Hepatocyte (in vitro differentiated cells): ENCODE data around the gene CALY. TPM values are rescaled to one million over a fixed set of nuclear protein-coding genes. Genes with fewer than 3 reads are reported as not detected.

ENCODE experiments used
- DNase-seq: peaks from one replicate; pipeline ENCODE4 v3.0.0-alpha.2; 2016; ENCODE audit warnings: low spot score
- H2AFZ ChIP-seq: fragments of 200-600 bp; sonication (generic); 2 replicates; pipeline ENCODE4 v1.6.0; 2016; ENCODE audit warnings: antibody characterized with exemption, mild to moderate bottlenecking
- H3K27ac ChIP-seq: fragments of 200-600 bp; sonication (generic); 2 replicates; pipeline ENCODE4 v1.5.1; 2016; ENCODE audit warnings: mild to moderate bottlenecking
- H3K27me3 ChIP-seq: fragments of 200-600 bp; sonication (generic); 2 replicates; pipeline ENCODE4 v1.6.1; 2016
- H3K36me3 ChIP-seq: fragments of 200-600 bp; sonication (generic); replicated peaks from 2 replicates; pipeline ENCODE4 v1.5.1; 2016; ENCODE audit warnings: low read depth; ENCODE audit not compliant: insufficient read depth
- H3K4me1 ChIP-seq: fragments of 200-600 bp; sonication (generic); 2 replicates; pipeline ENCODE4 v1.5.1; 2016; ENCODE audit warnings: mild to moderate bottlenecking, moderate library complexity; ENCODE audit not compliant: insufficient read depth
- H3K4me2 ChIP-seq: fragments of 200-600 bp; sonication (generic); 2 replicates; pipeline ENCODE4 v1.6.0; 2016
- H3K4me3 ChIP-seq: fragments of 200-600 bp; sonication (generic); 2 replicates; pipeline ENCODE4 v1.5.1; 2016; ENCODE audit warnings: mild to moderate bottlenecking
- H3K79me2 ChIP-seq: fragments of 200-600 bp; sonication (generic); 2 replicates; pipeline ENCODE4 v1.6.0; 2017; ENCODE audit warnings: mild to moderate bottlenecking
- H3K9me2 ChIP-seq: fragments of 200-600 bp; sonication (generic); replicated peaks from 2 replicates; pipeline ENCODE4 v1.6.0; 2017; ENCODE audit warnings: mild to moderate bottlenecking; ENCODE audit not compliant: insufficient read depth
- H3K9me3 ChIP-seq: fragments of 200-600 bp; sonication (generic); 2 replicates; pipeline ENCODE4 v1.5.1; 2016; ENCODE audit warnings: low read depth, mild to moderate bottlenecking
- H4K20me1 ChIP-seq: fragments of 200-600 bp; sonication (generic); 2 replicates; pipeline ENCODE4 v1.6.0; 2016; ENCODE audit warnings: mild to moderate bottlenecking; ENCODE audit not compliant: insufficient read depth, poor library complexity, severe bottlenecking
- EZH2 ChIP-seq: fragments of 200-600 bp; sonication (generic); IDR thresholded peaks from 2 replicates; pipeline ENCODE4 v1.6.1; 2016; ENCODE audit warnings: antibody characterized with exemption, mild to moderate bottlenecking, borderline replicate concordance
- EZH2phosphoT487 ChIP-seq: fragments of 200-600 bp; sonication (generic); IDR thresholded peaks from one replicate; pipeline ENCODE4 v1.6.1; 2018; ENCODE audit warnings: antibody characterized with exemption, mild to moderate bottlenecking, low read depth, moderate library complexity; ENCODE audit not compliant: unreplicated experiment, severe bottlenecking
- WGBS: methylation state at CpG from one replicate; pipeline ENCODE4 v1.1.6; 2016; ENCODE audit warnings: low lambda C conversion rate; ENCODE audit errors: missing lambda C conversion rate; 5-methylcytosine and 5-hydroxymethylcytosine counted together
- microRNA-seq: library from miRNA; unstranded; fragments of <30 nt; microRNA quantifications from one replicate; pipeline ENCODE4, GENCODE V29; 2017
- polyA plus RNA-seq: library from polyadenylated mRNA; unstranded; fragments of >200 nt; fragmentation: Nextera tagmentation; extraction: Ambion mirVana; gene quantifications from 2 replicates; pipeline ENCODE4 v1.2.1, GENCODE V29; 2016
- small RNA-seq: library from RNA; depleted of rRNA; stranded (forward); fragments of <200 nt; gene quantifications from one replicate; pipeline ENCODE3, GENCODE V24; 2014
- total RNA-seq: library from RNA; depleted of rRNA; stranded (reverse); fragments of >200 nt; gene quantifications from 2 replicates; pipeline ENCODE4 v1.2.3, GENCODE V29; 2014
- TF ChIP-seq, protein P1 (sequence below): fragments of 200-600 bp; sonication (generic); IDR thresholded peaks from 2 replicates; pipeline ENCODE4 v1.5.1; 2016; ENCODE audit warnings: antibody characterized with exemption, mild to moderate bottlenecking; ENCODE audit not compliant: poor library complexity

CALY gene
- total and polyA plus RNA-seq, 2 experiments from 2014 or later = 2.3 to 3.7 TPM

DNA sequence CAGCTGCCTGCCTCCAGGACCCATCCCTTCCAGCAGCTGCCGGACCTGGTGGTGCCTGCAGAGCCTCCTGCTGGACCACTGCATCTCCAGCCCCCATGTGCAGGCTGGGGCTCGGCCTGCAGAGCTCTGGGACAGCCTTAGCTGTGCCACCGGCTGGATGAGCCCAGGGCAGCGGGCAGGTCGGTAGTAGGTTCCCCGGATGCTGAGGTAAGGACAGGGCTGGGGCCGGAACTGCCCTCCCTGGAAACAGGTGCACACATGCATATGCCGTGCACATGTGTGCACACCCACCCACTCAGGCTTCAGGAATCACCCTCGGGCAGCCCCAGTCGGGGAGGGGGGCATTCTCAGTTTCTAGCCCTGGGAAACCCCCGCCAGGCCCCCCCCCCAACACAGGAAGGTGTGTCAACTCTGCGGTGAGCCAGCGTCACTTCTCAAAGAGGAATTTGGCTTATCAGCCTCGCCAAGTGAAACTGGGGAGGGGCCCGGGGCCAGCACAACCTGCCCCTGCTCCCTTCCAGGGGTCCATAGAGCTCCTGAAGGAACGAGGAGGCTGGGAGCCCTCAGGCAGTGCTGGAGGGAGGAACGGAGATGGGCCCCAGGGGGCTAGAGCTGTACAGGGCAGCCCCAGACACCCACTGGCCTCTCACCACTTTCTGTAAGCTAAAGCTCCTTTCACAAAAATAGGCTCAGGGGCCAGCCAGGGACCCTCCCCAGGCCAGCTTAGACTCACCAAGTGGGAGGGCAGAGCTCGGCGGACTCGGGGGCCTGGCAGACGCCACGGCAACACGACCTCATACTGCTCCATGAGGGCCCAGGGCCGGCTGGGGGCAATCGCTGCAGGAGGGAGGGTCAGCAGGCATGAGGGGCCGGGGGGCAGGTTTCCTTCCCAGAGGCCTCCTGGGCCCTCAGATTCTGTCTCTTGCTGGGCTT, 61.7 kb downstream of the CALY start:
- Histone ChIP-seq H3K36me3 (no peaks in the 10 kb centered on the region), H3K4me3 (no peak overlapping the region), H3K27ac (no peak overlapping the region), H4K20me1 (no peaks in the 10 kb centered on the region), H3K4me2 (no peak overlapping the region), H3K9me3 (no peaks in the 10 kb centered on the region), H3K79me2 (no peaks in the 10 kb centered on the region), H3K27me3 (peaks cover 13% of the 10 kb centered on the region), H3K9me2 (no peaks in the 10 kb centered on the region), H2AFZ (no peak overlapping the region), H3K4me1 (peaks cover 42% of the 10 kb centered on the region)
- WGBS = 66% methylated on average over 23 of the region's 26 CpGs
- TF ChIP-seq, protein P1, sequence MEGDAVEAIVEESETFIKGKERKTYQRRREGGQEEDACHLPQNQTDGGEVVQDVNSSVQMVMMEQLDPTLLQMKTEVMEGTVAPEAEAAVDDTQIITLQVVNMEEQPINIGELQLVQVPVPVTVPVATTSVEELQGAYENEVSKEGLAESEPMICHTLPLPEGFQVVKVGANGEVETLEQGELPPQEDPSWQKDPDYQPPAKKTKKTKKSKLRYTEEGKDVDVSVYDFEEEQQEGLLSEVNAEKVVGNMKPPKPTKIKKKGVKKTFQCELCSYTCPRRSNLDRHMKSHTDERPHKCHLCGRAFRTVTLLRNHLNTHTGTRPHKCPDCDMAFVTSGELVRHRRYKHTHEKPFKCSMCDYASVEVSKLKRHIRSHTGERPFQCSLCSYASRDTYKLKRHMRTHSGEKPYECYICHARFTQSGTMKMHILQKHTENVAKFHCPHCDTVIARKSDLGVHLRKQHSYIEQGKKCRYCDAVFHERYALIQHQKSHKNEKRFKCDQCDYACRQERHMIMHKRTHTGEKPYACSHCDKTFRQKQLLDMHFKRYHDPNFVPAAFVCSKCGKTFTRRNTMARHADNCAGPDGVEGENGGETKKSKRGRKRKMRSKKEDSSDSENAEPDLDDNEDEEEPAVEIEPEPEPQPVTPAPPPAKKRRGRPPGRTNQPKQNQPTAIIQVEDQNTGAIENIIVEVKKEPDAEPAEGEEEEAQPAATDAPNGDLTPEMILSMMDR = no peak
- TF ChIP-seq EZH2 (no peak), EZH2phosphoT487 (no peak)
- DNase-seq = peak; percentile 42

Small RNA genes within 50 kb of the gene (microRNA-seq; reads per million reads assigned to microRNA genes)
- 2.2 reads per million for gene MIR3944

Small RNA genes within 50 kb of the gene (small RNA-seq; reads per million reads assigned to genes)
- gene AL360181.4 (not detected), gene BANF1P2 (not detected), gene MIR3944 (not detected)

Other genes starting within 250 kb of the CALY start
- gene ADGRA1, start 249.0 kb downstream of the CALY start, total RNA-seq = 0.47 TPM in 1 of 2 replicates, not detected in the other
- not detected in 2 replicates for gene ADGRA1, start 249.0 kb downstream of the CALY start, polyA plus RNA-seq
- 3.8 and 13.4 TPM in 2 replicates for gene KNDC1, start 176.7 kb downstream of the CALY start, total RNA-seq
- gene KNDC1, start 176.7 kb downstream of the CALY start, polyA plus RNA-seq = 4.0 and 4.3 TPM in 2 replicates
- not detected in 2 replicates for gene UTF1, start 106.7 kb downstream of the CALY start, total RNA-seq
- not detected in 2 replicates for gene UTF1, start 106.7 kb downstream of the CALY start, polyA plus RNA-seq
- gene VENTX, start 99.0 kb downstream of the CALY start, total RNA-seq = not detected in 2 replicates
- not detected in 2 replicates for gene VENTX, start 99.0 kb downstream of the CALY start, polyA plus RNA-seq
- 1.9 and 5.1 TPM in 2 replicates for gene ADAM8, start 60.0 kb downstream of the CALY start, total RNA-seq
- gene ADAM8, start 60.0 kb downstream of the CALY start, polyA plus RNA-seq = 3.0 and 5.4 TPM in 2 replicates
- 39.9 and 44.8 TPM in 2 replicates for gene TUBGCP2, start 28.0 kb downstream of the CALY start, total RNA-seq
- 51.5 and 54.7 TPM in 2 replicates for gene TUBGCP2, start 28.0 kb downstream of the CALY start, polyA plus RNA-seq
- 26.1 and 36.9 TPM in 2 replicates for gene ZNF511, start 28.0 kb downstream of the CALY start, total RNA-seq
- gene ZNF511, start 28.0 kb downstream of the CALY start, polyA plus RNA-seq = 48.5 and 56.9 TPM in 2 replicates
- gene PRAP1, start 10.5 kb upstream of the CALY start, total RNA-seq = 146 and 156 TPM in 2 replicates
- gene PRAP1, start 10.5 kb upstream of the CALY start, polyA plus RNA-seq = 178 and 324 TPM in 2 replicates
- 17.3 and 34.6 TPM in 2 replicates for gene FUOM, start 21.1 kb upstream of the CALY start, total RNA-seq
- gene FUOM, start 21.1 kb upstream of the CALY start, polyA plus RNA-seq = 31.1 and 35.0 TPM in 2 replicates
- 146 TPM in 2 replicates for gene ECHS1, start 36.5 kb upstream of the CALY start, total RNA-seq
- gene ECHS1, start 36.5 kb upstream of the CALY start, polyA plus RNA-seq = 167 and 204 TPM in 2 replicates
- gene PAOX, start 42.4 kb upstream of the CALY start, total RNA-seq = 11.5 and 12.7 TPM in 2 replicates
- gene PAOX, start 42.4 kb upstream of the CALY start, polyA plus RNA-seq = 19.6 and 27.6 TPM in 2 replicates
- gene MTG1, start 57.3 kb upstream of the CALY start, total RNA-seq = 53.2 and 57.0 TPM in 2 replicates
- gene MTG1, start 57.3 kb upstream of the CALY start, polyA plus RNA-seq = 154 and 180 TPM in 2 replicates
- 0.28 and 0.97 TPM in 2 replicates for gene SPRN, start 87.7 kb upstream of the CALY start, total RNA-seq
- 2.6 and 2.7 TPM in 2 replicates for gene SPRN, start 87.7 kb upstream of the CALY start, polyA plus RNA-seq
- gene SCART1, start 117.0 kb upstream of the CALY start, total RNA-seq = 0.16 and 1.00 TPM in 2 replicates
- gene SCART1, start 117.0 kb upstream of the CALY start, polyA plus RNA-seq = 0.22 and 0.63 TPM in 2 replicates
- gene CYP2E1, start 190.5 kb upstream of the CALY start, total RNA-seq = 0.43 TPM in 1 of 2 replicates, not detected in the other
- gene CYP2E1, start 190.5 kb upstream of the CALY start, polyA plus RNA-seq = 0.47 TPM in 1 of 2 replicates, not detected in the other
- not detected in 2 replicates for gene SYCE1, start 228.7 kb upstream of the CALY start, total RNA-seq
- 0.12 and 0.33 TPM in 2 replicates for gene SYCE1, start 228.7 kb upstream of the CALY start, polyA plus RNA-seq